Subcutaneous adipose tissue (tissue), 4 donors: Measurements from ENCODE around the gene NMNAT3. TPM values are rescaled to one million over a fixed set of nuclear protein-coding genes. Genes with fewer than 3 reads are reported as not detected.

ENCODE experiments used
- total RNA-seq, 4 donors: library from RNA; depleted of rRNA; stranded (reverse); fragments of >200 nt; gene quantifications; one replicate each; pipeline ENCODE4 v1.1.0, GENCODE V29; 2016
- TF ChIP-seq, protein P1 (sequence below): fragments of 450-650 bp; IDR thresholded peaks from one replicate; pipeline ENCODE4 v1.5.1; 2016; ENCODE audit warnings: low read depth, mild to moderate bottlenecking, control low read depth, antibody characterized with exemption, moderate library complexity

NMNAT3 gene
- total RNA-seq, 4 donors from 2014 or later: 7.8 to 13.4 (median 9.1) TPM

DNA sequence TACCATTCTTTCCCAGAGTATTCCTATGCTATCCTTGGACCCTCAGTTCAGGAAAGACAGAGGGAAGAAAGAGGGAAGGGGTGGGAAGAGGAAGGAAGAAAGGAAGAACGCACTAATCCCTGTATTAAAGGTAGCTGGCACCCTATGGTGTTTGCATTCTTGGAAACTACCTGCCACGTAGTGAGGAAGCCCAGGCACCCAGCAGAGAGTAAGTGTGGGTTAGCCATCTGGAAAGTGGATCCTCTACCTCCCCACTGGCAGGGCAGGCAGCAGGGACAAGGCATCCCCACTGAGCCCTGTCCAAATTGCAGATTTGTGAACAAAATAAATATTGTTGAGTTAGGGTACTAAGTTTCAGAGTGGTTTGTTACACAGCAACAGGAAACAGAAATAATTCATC lies 147.1 kb downstream of the NMNAT3 start:
- TF ChIP-seq, protein P1, sequence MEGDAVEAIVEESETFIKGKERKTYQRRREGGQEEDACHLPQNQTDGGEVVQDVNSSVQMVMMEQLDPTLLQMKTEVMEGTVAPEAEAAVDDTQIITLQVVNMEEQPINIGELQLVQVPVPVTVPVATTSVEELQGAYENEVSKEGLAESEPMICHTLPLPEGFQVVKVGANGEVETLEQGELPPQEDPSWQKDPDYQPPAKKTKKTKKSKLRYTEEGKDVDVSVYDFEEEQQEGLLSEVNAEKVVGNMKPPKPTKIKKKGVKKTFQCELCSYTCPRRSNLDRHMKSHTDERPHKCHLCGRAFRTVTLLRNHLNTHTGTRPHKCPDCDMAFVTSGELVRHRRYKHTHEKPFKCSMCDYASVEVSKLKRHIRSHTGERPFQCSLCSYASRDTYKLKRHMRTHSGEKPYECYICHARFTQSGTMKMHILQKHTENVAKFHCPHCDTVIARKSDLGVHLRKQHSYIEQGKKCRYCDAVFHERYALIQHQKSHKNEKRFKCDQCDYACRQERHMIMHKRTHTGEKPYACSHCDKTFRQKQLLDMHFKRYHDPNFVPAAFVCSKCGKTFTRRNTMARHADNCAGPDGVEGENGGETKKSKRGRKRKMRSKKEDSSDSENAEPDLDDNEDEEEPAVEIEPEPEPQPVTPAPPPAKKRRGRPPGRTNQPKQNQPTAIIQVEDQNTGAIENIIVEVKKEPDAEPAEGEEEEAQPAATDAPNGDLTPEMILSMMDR: no peak

DNA sequence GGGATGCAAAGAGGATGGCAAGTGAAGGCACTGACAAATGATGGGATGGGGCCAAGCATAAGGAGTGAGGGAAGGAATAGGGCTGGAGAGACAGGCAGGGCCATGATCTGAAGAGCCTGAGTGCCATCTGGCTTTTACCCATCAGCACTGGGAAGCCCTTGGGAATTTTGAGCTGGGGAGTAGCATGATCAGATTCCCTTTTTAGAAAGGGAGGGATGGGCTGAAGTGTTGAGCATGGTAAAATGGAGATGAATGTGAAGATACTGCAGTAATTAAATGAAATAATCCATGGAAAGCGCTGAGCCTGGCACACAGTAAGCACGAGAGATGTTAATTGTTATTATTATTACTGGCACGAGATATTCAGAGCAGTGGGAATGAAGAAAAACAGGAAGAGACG lies 148.1 kb downstream of the NMNAT3 start:
- TF ChIP-seq, protein P1: no peak

DNA sequence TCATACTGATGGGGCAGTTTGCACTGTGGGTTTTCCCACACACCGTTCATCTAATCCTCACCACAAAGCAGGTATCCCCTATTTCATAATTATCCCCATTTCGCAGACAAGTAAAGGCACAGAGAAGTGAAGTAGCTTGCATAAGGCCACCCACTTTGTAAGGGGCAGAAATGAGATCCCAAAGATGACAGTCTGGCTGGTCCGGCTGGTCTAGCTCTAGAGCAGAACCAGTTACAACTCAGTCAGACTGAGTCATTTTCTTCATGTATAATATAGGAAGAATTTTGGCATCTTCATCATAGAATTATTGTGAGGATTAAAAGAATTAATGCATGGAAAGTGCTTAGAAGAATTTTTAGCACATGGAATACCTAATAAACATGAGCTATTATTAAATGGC lies 148.8 kb downstream of the NMNAT3 start:
- TF ChIP-seq, protein P1: no peak

DNA sequence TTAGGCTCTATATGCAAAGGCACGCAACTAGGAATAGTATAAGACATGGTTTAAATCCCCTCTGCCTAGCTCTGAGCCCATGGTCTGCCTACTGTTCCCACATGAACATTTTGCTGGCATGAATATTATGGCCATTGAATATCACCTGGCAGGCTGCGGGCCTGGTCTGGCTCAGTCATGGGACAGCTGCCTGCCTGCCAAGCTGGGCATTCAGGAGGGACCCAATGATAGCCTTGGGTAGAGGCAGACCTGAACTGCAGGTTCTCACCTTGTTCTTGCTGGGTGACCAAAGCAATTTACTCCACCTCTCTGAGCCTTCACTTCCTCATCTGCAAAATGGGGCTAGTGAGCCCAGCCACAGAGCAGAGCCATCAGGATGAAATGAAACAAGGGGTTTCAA lies 149.5 kb downstream of the NMNAT3 start:
- TF ChIP-seq, protein P1: no peak

DNA sequence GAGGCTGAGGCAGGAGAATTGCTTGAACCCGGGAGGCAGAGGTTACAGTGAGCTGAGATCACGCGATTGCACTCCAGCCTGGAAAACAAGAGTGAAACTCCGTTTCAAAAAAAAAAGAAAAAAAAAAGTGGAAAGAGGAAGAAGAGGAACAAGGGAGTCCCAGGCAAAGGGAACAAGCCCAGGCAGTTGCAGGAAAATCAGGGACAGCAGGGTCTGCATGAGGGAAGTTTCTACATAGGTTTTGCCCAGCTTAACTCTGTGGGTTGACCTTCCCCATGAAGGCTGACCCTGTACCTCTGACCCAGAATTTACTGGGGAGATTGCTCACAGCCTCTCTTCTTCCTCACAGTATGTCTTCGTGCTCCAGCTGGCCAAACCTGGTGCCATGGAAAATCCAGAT lies 150.5 kb downstream of the NMNAT3 start:
- TF ChIP-seq, protein P1: no peak

DNA sequence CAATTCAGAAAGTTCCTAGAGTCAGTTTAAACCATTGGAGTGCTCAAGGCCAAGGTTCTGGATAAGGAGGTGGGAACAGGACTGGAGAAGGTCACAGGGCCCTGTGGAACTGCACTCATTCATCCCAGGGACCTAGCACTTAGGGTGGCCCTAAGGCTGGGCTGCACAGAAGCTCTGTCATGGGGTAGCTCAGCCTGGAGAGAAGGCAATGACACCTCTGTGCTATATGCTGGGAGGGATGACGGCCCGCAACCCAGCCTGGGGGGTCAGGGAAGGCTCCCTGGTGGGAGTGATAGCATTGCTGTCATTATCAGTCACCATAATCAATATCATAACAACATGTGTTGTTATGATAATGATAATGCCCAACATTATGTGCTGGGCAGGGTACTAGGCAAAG lies 151.6 kb downstream of the NMNAT3 start:
- TF ChIP-seq, protein P1: no peak

DNA sequence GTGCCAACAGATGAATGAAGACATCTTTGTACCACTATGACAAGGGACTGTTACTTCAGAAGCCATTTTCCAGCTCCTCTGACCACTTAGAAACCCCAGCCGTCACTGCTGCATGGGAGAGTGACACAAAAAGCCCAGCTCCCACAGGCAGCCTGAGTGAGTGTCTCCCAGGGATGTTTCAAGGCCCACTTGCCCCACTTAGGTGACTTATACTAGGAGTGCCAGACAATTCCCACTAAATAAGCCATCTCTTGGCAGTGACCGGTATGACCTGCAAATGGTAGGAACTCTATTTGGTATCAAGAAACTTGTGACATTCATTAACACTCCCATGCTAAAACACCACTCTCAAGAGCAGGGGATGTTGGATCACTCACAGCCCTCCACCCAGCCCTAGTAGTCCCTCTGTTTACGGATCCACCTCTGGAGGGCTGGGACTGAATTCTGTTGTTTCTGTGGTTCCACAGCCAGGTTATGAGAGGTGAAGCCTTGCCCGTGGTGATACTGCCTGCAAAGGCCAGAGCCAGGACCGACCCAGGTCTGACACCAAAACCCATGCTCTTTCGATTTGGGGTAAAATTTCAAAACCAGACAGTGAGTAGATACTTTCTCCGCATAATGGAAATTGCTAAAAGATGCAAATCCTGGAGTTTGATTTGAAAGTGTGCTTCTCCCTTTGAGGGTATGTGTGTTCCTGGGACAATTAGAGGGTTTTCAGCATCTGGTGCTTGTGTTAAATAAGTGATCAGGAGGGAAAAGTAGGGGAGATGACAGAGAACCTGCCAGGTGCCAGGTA lies 152.7 kb downstream of the NMNAT3 start:
- TF ChIP-seq, protein P1: no peak
